ENCODE data around the gene ECE1.

Gene ECE1

DNA sequence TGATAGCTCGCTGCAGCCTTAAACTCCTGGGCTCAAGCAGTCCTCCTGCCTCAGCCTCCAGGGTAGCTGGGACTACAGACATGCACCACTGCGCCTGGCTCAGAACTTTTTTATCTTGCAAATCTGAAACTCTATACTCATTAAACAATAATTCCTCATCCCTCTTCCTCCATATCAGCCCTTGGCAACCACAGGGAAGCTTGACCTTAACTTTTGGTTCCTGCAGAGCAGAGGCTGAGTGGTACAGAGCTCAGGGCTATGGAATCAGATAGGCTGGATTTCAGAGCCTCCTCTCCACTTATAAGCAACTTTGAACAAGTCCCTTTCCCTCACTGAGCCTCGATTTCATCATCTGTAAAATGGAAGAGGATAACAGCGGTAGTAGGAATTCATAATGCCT is 47.4 kb downstream of the ECE1 start:
- Histone ChIP-seq H3K36me3 (ENCODE audit: low read length) (peaks cover 2% of the 10 kb centered on the region; the same call in 1 of the 2 replicates), H3F3A (ENCODE audit: insufficient read depth) (no peaks in the 10 kb centered on the region), H2AFZ (ENCODE audit: low read depth, low read length, severe bottlenecking) (no peak overlapping the region), H3K9me2 (replicated peaks; ENCODE audit: insufficient read depth, low read length) (no peaks in the 10 kb centered on the region), H3K27me3 (ENCODE audit: low read length) (no peaks in the 10 kb centered on the region), H4K20me1 (ENCODE audit: low read depth, low read length) (no peaks in the 10 kb centered on the region), H3K9ac (ENCODE audit: low read length) (no peak overlapping the region), H3K4me3 (ENCODE audit: insufficient read depth, low read length, poor library complexity, severe bottlenecking) (no peak overlapping the region), H3K4me2 (ENCODE audit: low read depth, low read length, poor library complexity, severe bottlenecking) (no peak overlapping the region), H3K79me2 (ENCODE audit: insufficient read depth, low read length) (no peaks in the 10 kb centered on the region), H3K27ac (ENCODE audit: low read depth, low read length) (no peak overlapping the region), H3K9me3 (ENCODE audit: insufficient read depth, low read length) (no peaks in the 10 kb centered on the region)
- no peak for TF ChIP-seq EZH2phosphoT487 (conservative IDR thresholded peaks at IDR 0.05; ENCODE audit: low read length)
- TF ChIP-seq, protein P1, sequence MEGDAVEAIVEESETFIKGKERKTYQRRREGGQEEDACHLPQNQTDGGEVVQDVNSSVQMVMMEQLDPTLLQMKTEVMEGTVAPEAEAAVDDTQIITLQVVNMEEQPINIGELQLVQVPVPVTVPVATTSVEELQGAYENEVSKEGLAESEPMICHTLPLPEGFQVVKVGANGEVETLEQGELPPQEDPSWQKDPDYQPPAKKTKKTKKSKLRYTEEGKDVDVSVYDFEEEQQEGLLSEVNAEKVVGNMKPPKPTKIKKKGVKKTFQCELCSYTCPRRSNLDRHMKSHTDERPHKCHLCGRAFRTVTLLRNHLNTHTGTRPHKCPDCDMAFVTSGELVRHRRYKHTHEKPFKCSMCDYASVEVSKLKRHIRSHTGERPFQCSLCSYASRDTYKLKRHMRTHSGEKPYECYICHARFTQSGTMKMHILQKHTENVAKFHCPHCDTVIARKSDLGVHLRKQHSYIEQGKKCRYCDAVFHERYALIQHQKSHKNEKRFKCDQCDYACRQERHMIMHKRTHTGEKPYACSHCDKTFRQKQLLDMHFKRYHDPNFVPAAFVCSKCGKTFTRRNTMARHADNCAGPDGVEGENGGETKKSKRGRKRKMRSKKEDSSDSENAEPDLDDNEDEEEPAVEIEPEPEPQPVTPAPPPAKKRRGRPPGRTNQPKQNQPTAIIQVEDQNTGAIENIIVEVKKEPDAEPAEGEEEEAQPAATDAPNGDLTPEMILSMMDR (IDR thresholded peaks at IDR 0.05; ENCODE audit: insufficient read depth, low read length, poor library complexity, severe bottlenecking), result no peak

DNA sequence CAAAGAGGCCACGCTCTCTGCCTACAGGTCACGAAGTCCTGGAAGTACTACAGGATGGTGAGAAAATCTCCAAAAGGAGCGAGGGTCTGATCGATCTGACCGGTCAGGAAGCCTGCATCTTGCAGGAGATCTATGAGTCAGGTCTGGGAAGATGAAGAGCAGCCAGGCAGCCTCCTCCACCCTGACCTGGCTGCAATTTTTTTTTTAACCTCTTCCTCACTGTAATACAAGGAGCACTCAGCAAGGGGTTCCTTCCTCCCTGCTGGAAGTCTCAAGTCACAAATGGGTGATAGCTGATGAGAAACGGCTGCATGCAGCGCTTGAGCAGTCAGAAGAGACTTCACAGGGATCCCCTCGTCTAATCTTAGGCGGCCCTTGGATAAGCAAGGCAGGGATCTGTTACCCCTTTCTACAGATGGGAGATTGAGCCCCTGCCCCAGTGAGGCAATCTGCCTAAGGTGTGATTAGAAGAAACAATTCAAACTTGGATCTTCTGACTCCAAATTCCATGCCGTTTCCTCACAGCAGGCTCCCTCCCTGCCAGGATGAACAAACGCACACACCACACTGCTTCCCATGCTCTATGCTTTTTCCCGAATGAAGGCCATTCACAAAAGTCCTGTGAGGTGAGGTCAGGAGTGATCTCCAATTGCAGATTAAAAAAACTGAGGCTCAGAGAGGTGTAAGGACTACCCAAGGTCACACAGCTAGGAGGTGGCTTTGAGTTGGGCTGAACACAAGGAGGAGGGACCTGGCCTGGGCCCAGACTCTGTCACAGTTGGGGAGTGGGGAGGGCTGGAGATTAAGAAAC is 48.3 kb downstream of the ECE1 start:
- TF ChIP-seq EZH2phosphoT487 (conservative IDR thresholded peaks at IDR 0.05; ENCODE audit: low read length), result no peak
- TF ChIP-seq, protein P1 (IDR thresholded peaks at IDR 0.05; ENCODE audit: insufficient read depth, low read length, poor library complexity, severe bottlenecking), result no peak
- H3K9me2 ChIP-seq (replicated peaks; ENCODE audit: insufficient read depth, low read length), result no peaks in the 10 kb centered on the region
- no peaks in the 10 kb centered on the region for H3K27me3 ChIP-seq (ENCODE audit: low read length)
- no peak overlapping the region for H3K4me3 ChIP-seq (ENCODE audit: insufficient read depth, low read length, poor library complexity, severe bottlenecking)
- no peaks in the 10 kb centered on the region for H3F3A ChIP-seq (ENCODE audit: insufficient read depth)
- H2AFZ ChIP-seq (ENCODE audit: low read depth, low read length, severe bottlenecking), result no peak overlapping the region
- no peak overlapping the region for H3K4me2 ChIP-seq (ENCODE audit: low read depth, low read length, poor library complexity, severe bottlenecking)
- H3K36me3 ChIP-seq (ENCODE audit: low read length), result peaks cover 2% of the 10 kb centered on the region; the same call in 1 of the 2 replicates
- no peak overlapping the region for H3K9ac ChIP-seq (ENCODE audit: low read length)
- no peak overlapping the region for H3K27ac ChIP-seq (ENCODE audit: low read depth, low read length)
- no peaks in the 10 kb centered on the region for H3K79me2 ChIP-seq (ENCODE audit: insufficient read depth, low read length)
- H3K9me3 ChIP-seq (ENCODE audit: insufficient read depth, low read length), result no peaks in the 10 kb centered on the region
- no peaks in the 10 kb centered on the region for H4K20me1 ChIP-seq (ENCODE audit: low read depth, low read length)

DNA sequence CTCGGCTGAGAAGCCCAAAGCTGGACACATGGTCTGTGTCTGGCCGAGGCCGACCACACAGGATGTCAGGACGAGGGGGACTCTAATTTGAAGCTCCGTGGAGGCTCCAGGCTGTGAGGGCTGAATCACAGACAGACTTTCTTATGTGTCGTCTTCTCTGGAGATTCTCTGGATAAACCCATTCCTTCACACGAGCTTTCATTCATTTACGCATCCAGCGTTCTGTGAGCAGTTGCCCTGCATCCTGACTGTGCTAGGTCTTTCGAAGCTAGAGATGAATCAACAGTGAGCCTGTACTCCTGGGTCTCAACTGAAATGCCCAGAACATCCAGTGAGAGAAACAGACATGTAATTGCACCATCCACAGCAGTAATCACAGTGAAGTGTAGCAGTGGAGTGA is 49.6 kb downstream of the ECE1 start:
- TF ChIP-seq, protein P1 (IDR thresholded peaks at IDR 0.05; ENCODE audit: insufficient read depth, low read length, poor library complexity, severe bottlenecking), result no peak
- no peak for TF ChIP-seq EZH2phosphoT487 (conservative IDR thresholded peaks at IDR 0.05; ENCODE audit: low read length)
- no peaks in the 10 kb centered on the region for H3K79me2 ChIP-seq (ENCODE audit: insufficient read depth, low read length)
- no peaks in the 10 kb centered on the region for H3K9me2 ChIP-seq (replicated peaks; ENCODE audit: insufficient read depth, low read length)
- H3K9ac ChIP-seq (ENCODE audit: low read length), result no peak overlapping the region
- no peaks in the 10 kb centered on the region for H3K9me3 ChIP-seq (ENCODE audit: insufficient read depth, low read length)
- no peaks in the 10 kb centered on the region for H3F3A ChIP-seq (ENCODE audit: insufficient read depth)
- H3K4me2 ChIP-seq (ENCODE audit: low read depth, low read length, poor library complexity, severe bottlenecking), result no peak overlapping the region
- no peaks in the 10 kb centered on the region for H3K27me3 ChIP-seq (ENCODE audit: low read length)
- H3K4me3 ChIP-seq (ENCODE audit: insufficient read depth, low read length, poor library complexity, severe bottlenecking), result no peak overlapping the region
- H3K36me3 ChIP-seq (ENCODE audit: low read length), result peaks cover under 1% of the 10 kb centered on the region; the same call in 1 of the 2 replicates
- H2AFZ ChIP-seq (ENCODE audit: low read depth, low read length, severe bottlenecking), result no peak overlapping the region
- no peaks in the 10 kb centered on the region for H4K20me1 ChIP-seq (ENCODE audit: low read depth, low read length)
- no peak overlapping the region for H3K27ac ChIP-seq (ENCODE audit: low read depth, low read length)

Measured in SU-DHL-6 (cell line).